ENCODE results near the gene PLA2G12B.

GRCh38 chr10:72956001-72956400 lies 1.4 kb upstream of the PLA2G12B start:
- TF ChIP-seq POLR2A (IDR thresholded peaks at IDR 0.05) (no peak), CTCF (IDR thresholded peaks at IDR 0.05) (no peak), EP300 (IDR thresholded peaks at IDR 0.05) (no peak)

All from upper lobe of left lung (tissue), 4 donors.